Astrocyte of the cerebellum (primary cell): ENCODE measurements around the gene OGDHL.

ENCODE experiments used
- DNase-seq: peaks from one replicate; pipeline ENCODE4 v3.0.0-alpha.2; 2011; ENCODE audit warnings: low read depth
- H3K4me3 ChIP-seq: 2 replicates; pipeline ENCODE4 v1.5.1; 2011; ENCODE audit warnings: mild to moderate bottlenecking, low read depth, low read length, moderate library complexity
- in situ Hi-C: cut with HindIII; loops from 2 replicates; pipeline ENCODE4 v1.10.0; 2017; ENCODE audit warnings: low sequenced_read_pairs
- TF ChIP-seq, protein P1 (sequence below): IDR thresholded peaks from 2 replicates; pipeline ENCODE4 v1.5.1; 2012; ENCODE audit warnings: low read length, low read depth, moderate library complexity, mild to moderate bottlenecking; ENCODE audit errors: missing control alignments

The OGDHL gene

DNA sequence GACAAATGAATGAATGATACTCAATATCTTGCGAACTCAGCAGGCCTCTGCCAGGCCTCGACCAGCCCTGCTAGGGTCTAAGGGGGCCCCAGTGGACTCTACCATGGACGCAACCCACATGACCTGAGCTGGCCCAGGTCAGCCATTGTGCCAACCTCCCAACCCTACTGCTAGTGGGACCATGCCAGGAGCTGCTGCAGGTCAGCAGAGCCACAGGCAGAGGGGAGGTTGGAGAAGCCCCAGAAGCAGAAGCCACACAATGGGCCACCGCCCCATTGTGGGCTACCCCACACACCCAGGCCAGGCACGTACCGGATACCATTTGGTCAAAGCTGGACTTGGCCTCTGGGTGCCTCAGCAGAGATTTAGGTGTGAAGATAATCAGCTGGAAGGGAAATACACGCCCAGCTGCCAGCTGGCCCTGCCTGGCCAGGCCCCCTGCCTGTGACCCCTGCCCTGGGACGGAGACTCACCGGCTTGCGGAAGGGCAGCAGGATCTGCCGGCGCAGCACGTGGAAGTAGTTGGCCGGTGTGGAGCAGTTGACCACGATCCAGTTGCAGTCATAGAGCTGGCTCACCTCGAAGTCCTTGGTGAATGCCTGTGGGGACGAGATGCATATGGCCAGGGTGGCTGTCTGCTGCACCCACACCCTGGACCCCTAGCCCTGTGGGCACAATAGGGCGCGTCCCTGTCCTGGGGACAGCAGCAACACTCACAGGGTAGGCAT lies 24.5 kb downstream of the OGDHL start:
- no peak overlapping the region for H3K4me3 ChIP-seq
- in situ Hi-C loops = no loop called here

DNA sequence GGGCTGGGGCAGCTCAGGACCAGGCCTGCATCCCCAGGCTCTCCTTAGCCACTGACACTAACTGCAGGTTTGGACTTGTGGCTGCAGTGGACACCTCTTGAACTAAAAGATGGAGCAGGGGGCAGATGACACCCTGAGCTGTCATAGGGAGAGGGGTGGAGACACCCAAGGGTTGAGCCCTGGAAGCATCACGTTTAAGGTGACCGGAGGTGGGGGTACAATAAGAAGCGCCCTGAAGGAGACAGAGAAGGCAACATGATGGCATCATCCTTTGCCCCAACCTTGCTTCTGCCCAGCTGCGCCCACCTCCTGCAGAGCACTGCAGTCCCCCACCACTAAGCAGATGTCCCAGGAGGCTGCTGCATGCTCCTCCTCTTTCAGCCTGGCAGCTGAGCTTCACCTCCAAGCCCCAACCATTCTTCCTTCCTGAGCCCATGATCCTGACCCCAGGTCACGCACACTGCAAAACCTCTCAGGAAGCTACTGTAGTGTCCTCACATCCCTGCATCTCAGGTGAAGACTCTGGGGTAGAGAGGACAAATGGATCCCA lies 25.5 kb downstream of the OGDHL start:
- in situ Hi-C loops = no loop called here
- TF ChIP-seq, protein P1, sequence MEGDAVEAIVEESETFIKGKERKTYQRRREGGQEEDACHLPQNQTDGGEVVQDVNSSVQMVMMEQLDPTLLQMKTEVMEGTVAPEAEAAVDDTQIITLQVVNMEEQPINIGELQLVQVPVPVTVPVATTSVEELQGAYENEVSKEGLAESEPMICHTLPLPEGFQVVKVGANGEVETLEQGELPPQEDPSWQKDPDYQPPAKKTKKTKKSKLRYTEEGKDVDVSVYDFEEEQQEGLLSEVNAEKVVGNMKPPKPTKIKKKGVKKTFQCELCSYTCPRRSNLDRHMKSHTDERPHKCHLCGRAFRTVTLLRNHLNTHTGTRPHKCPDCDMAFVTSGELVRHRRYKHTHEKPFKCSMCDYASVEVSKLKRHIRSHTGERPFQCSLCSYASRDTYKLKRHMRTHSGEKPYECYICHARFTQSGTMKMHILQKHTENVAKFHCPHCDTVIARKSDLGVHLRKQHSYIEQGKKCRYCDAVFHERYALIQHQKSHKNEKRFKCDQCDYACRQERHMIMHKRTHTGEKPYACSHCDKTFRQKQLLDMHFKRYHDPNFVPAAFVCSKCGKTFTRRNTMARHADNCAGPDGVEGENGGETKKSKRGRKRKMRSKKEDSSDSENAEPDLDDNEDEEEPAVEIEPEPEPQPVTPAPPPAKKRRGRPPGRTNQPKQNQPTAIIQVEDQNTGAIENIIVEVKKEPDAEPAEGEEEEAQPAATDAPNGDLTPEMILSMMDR = no peak
- no peak for DNase-seq
- no peak overlapping the region for H3K4me3 ChIP-seq

More for the DNA sequence above, 24.5 kb downstream of the OGDHL start:
- DNase-seq = no peak
- TF ChIP-seq, protein P1 = no peak

DNA sequence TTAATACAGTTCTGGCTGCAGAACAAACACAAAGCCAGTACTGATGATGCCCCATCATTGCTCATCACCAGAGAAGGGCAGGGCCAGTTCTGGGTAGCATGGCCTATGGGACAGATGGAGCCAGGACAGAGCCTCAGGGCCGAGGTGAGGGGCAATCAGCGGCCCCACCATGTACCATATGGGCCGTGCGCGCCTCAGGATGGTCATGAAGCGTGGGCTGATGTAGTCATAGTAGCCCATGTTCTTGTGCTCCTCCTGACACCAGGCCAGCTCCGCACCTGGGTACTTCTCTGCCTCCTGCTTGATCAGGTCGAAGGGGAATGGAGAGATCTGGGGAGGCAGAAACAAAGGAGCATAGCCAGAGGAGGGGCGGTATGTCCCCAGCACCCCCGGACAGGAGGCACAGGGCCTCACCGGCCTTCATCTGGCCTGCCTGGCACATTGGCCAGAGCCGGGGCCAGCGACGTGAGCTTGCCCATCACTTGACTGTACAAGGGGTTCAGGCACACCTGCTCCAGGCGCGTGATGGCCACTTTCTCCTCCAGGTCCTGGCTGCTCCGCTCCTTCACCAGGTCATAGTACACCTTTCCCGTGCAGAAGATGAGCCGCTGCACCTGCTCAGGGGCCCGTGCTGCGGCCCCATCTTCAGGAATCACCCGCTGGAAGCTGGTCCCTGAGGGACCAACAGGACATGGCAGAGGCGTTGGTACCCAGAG lies 26.1 kb downstream of the OGDHL start:
- no peak for DNase-seq
- no peak overlapping the region for H3K4me3 ChIP-seq
- TF ChIP-seq, protein P1 = no peak
- in situ Hi-C loops = no loop called here

DNA sequence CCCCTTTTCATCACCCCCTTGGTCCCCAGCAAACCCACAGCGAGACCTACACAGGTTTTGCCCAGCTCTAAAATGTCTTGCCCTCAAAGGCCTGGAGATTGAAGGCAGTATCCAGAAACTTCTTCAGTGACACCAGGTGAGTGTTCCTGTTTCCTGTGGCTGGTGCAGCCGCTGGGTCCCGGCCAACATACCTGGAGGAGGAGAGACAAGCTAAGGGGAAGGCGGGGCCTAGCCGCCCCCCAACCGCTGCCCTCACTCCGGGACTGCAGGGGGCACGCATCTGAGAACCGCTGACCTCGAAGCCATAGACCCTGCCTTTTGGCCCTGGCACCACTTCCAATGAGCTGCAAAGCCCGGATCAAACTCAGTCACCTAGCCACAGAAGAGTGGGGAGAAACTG lies 27.0 kb downstream of the OGDHL start:
- DNase-seq = no peak
- in situ Hi-C loops = no loop called here
- no peak overlapping the region for H3K4me3 ChIP-seq
- TF ChIP-seq, protein P1 = no peak

DNA sequence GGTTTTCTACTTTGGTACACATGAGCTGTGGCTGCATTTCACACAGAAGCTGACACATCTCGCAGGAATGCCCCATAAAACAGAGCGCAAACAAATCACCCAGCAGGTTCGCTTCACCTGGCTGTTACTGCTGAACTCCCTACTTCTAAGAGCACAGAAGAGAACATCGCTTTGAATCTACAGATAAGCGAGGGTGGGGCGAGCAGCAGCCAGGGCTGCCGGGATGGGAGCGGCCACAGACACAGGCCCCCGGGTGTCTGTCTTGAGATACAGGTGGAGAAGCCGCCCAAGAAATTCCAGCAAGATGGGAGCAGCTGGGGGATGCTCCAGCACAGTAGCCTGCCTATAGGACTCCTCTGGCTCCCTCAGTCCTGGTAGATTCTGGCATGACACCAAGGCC lies 27.4 kb downstream of the OGDHL start:
- in situ Hi-C loops = no loop called here
- DNase-seq = no peak
- no peak overlapping the region for H3K4me3 ChIP-seq
- TF ChIP-seq, protein P1 = no peak

DNA sequence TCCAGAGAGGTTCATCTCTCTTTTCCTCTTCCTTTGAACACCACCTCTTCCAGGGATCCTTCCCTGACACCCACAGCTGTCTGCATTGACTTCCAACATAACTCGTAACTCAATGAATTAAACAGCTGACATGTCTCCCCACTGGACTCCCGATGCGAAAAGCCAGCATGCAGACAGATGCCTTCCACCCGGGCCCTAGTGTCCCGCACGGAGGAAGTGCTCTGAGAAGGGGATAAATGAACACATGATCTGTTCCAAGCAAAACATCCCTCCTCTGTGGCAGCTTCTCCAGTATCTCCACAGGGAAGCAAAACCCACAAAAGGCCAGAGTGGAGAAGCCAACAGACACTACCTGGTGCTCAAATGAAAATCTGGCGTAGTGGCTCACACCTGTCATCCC lies 28.3 kb downstream of the OGDHL start:
- DNase-seq = no peak
- H3K4me3 ChIP-seq = no peak overlapping the region
- TF ChIP-seq, protein P1 = no peak
- in situ Hi-C loops = no loop called here
